Measurements from ENCODE around the gene LINC00305. TPM values are rescaled to one million over a fixed set of nuclear protein-coding genes. Genes with fewer than 3 reads are reported as not detected.

Gene LINC00305
- total RNA-seq: not detected
- long read RNA-seq: 0 reads

GRCh38 chr18:64148988-64149387, at the start of gene LINC00305:
LINC00305 (minus strand) TSS chr18:64149088.
- DNase-seq: no peak
- no peak for ATAC-seq (ENCODE audit: poor library complexity)
- intact Hi-C loops (cut with DNase I): no loop called here

- ATAC-seq (ENCODE audit: poor library complexity) (no peak), DNase-seq (no peak)
- intact Hi-C loops (cut with DNase I): no loop called here
Measured at GRCh38 chr18:64191069-64191468, 42.2 kb upstream of the LINC00305 start.

GRCh38 chr18:64185987-64186386, 37.1 kb upstream of the LINC00305 start:
- ATAC-seq (ENCODE audit: poor library complexity): no peak
- intact Hi-C loops (cut with DNase I): no loop called here
- DNase-seq: no peak

- no peak for ATAC-seq (ENCODE audit: poor library complexity)
Measured at GRCh38 chr18:64183665-64184064, 34.8 kb upstream of the LINC00305 start.

GRCh38 chr18:64180617-64181016, 31.7 kb upstream of the LINC00305 start:
- DNase-seq (no peak), ATAC-seq (ENCODE audit: poor library complexity) (no peak)
- intact Hi-C loops (cut with DNase I): no loop called here

More at GRCh38 chr18:64183665-64184064, 34.8 kb upstream of the LINC00305 start:
- no peak for DNase-seq
- intact Hi-C loops (cut with DNase I): no loop called here

GRCh38 chr18:64180171-64180570, 31.3 kb upstream of the LINC00305 start:
- no peak for ATAC-seq (ENCODE audit: poor library complexity)
- intact Hi-C loops (cut with DNase I): no loop called here
- DNase-seq: no peak

- DNase-seq (no peak), ATAC-seq (ENCODE audit: poor library complexity) (no peak)
- intact Hi-C loops (cut with DNase I): no loop called here
Measured at GRCh38 chr18:64179556-64180080, 30.7 kb upstream of the LINC00305 start.

GRCh38 chr18:64178860-64179259, 30.0 kb upstream of the LINC00305 start:
- no peak for ATAC-seq (ENCODE audit: poor library complexity)
- DNase-seq: no peak
- intact Hi-C loops (cut with DNase I): no loop called here

- DNase-seq: no peak
- no peak for ATAC-seq (ENCODE audit: poor library complexity)
- intact Hi-C loops (cut with DNase I): no loop called here
Measured at GRCh38 chr18:64175432-64175831, 26.5 kb upstream of the LINC00305 start.

- DNase-seq (no peak), ATAC-seq (ENCODE audit: poor library complexity) (no peak)
- intact Hi-C loops (cut with DNase I): no loop called here
Measured at GRCh38 chr18:64171576-64171975, 22.7 kb upstream of the LINC00305 start.

GRCh38 chr18:64167408-64167925, 18.6 kb upstream of the LINC00305 start:
- no peak for ATAC-seq (ENCODE audit: poor library complexity)
- no peak for DNase-seq
- intact Hi-C loops (cut with DNase I): no loop called here

GRCh38 chr18:64165906-64166305, 17.0 kb upstream of the LINC00305 start:
- intact Hi-C loops (cut with DNase I): no loop called here
- ATAC-seq (ENCODE audit: poor library complexity): no peak
- no peak for DNase-seq

GRCh38 chr18:64164883-64165282, 16.0 kb upstream of the LINC00305 start:
- DNase-seq: no peak
- no peak for ATAC-seq (ENCODE audit: poor library complexity)
- intact Hi-C loops (cut with DNase I): no loop called here

GRCh38 chr18:64149916-64150438, 1.1 kb upstream of the LINC00305 start:
- DNase-seq (no peak), ATAC-seq (ENCODE audit: poor library complexity) (no peak)
- intact Hi-C loops (cut with DNase I): no loop called here

GRCh38 chr18:64142904-64143303, 6.0 kb downstream of the LINC00305 start:
- DNase-seq: no peak
- ATAC-seq (ENCODE audit: poor library complexity): no peak
- intact Hi-C loops (cut with DNase I): no loop called here

- no peak for DNase-seq
- no peak for ATAC-seq (ENCODE audit: poor library complexity)
- intact Hi-C loops (cut with DNase I): no loop called here
Measured at GRCh38 chr18:64137914-64138313, 11.0 kb downstream of the LINC00305 start.

- no peak for ATAC-seq (ENCODE audit: poor library complexity)
- intact Hi-C loops (cut with DNase I): no loop called here
- no peak for DNase-seq
Measured at GRCh38 chr18:64134044-64134747, 14.7 kb downstream of the LINC00305 start.

- intact Hi-C loops (cut with DNase I): no loop called here
- ATAC-seq (ENCODE audit: poor library complexity): no peak
- no peak for DNase-seq
Measured at GRCh38 chr18:64132871-64133270, 16.0 kb downstream of the LINC00305 start.

- ATAC-seq (ENCODE audit: poor library complexity) (no peak), DNase-seq (no peak)
- intact Hi-C loops (cut with DNase I): no loop called here
Measured at GRCh38 chr18:64131314-64131713, 17.6 kb downstream of the LINC00305 start.

GRCh38 chr18:64127172-64127571, 21.7 kb downstream of the LINC00305 start:
- intact Hi-C loops (cut with DNase I): no loop called here
- ATAC-seq (ENCODE audit: poor library complexity): no peak

More at GRCh38 chr18:64127172-64127571, 21.7 kb downstream of the LINC00305 start:
- DNase-seq: no peak
